A549 (cell line): ENCODE results near the gene FAM163A. TPM values are rescaled to one million over a fixed set of nuclear protein-coding genes. Genes with fewer than 3 reads are reported as not detected.

Experiments
- ATAC-seq, 2 experiments: fragments of 200-7000 bp in 1 of 2; fragments of >200 bp in 1 of 2; cut with Nextera tagmentation in 1 of 2; cut with Tn5 transposase in 1 of 2; 3 replicates each; pipeline versions ENCODE4 v1.8.0 to v1.9.1; 2018 to 2020; ENCODE audit warnings: mild to moderate bottlenecking in 1 of 2, moderate library complexity in 1 of 2
- CTCF ChIA-PET: fragments of 300-600 bp; sonication (Branson Sonifier 250); formaldehyde crosslinking; extraction: SDS; loops from one replicate; lab custom pipeline; 2021; ENCODE audit warnings: antibody characterized with exemption, inconsistent platforms; lab: Yijun Ruan, JAX
- POLR2A ChIA-PET: fragments of 350-600 bp; formaldehyde crosslinking; extraction: SDS; loops from one replicate; lab custom pipeline; 2021; ENCODE audit warnings: antibody characterized with exemption, inconsistent platforms; lab: Yijun Ruan, JAX
- DNase-seq, 2 experiments: peaks; one replicate each; pipeline versions ENCODE4 v3.0.0 to v3.0.0-alpha.2; 2011 to 2016; ENCODE audit warnings: low read depth in 1 of 2, low spot score in 1 of 2
- FAIRE-seq: peaks from 2 replicates; lab custom pipeline; 2011; peaks lifted over from hg19 to GRCh38; lab: Jason Lieb, UNC
- H3K27ac ChIP-seq, 2 experiments: fragments of >200 bp; sonication (Bioruptor Twin); formaldehyde crosslinking; 3 replicates each; pipeline ENCODE4 v1.5.1; 2016 to 2017
- H3K4me1 ChIP-seq: fragments of >200 bp; sonication (Bioruptor Twin); formaldehyde crosslinking; 3 replicates; pipeline ENCODE4 v1.6.1; 2016
- H3K4me2 ChIP-seq: fragments of >200 bp; sonication (Bioruptor Twin); formaldehyde crosslinking; 3 replicates; pipeline ENCODE4 v1.6.1; 2016
- H3K4me3 ChIP-seq: fragments of >200 bp; sonication (Bioruptor Twin); formaldehyde crosslinking; 3 replicates; pipeline ENCODE4 v1.5.1; 2016
- H3K9me3 ChIP-seq: fragments of >200 bp; sonication (Bioruptor Twin); formaldehyde crosslinking; 3 replicates; pipeline ENCODE4 v1.6.1; 2016
- BHLHE40 ChIP-seq: IDR thresholded peaks from 2 replicates; pipeline ENCODE4 v1.6.1; 2012; ENCODE audit warnings: low read depth, low read length, inconsistent platforms
- CBX2 ChIP-seq: fragments of 200-600 bp; sonication (generic); IDR thresholded peaks from 2 replicates; pipeline ENCODE4 v1.6.1; 2016; ENCODE audit warnings: low read depth, mild to moderate bottlenecking, borderline replicate concordance
- CBX8 ChIP-seq: fragments of 200-600 bp; sonication (generic); IDR thresholded peaks from 2 replicates; pipeline ENCODE4 v1.6.1; 2016
- EP300 ChIP-seq, 2 experiments: fragments of >200 bp; sonication (Bioruptor Twin); formaldehyde crosslinking; IDR thresholded peaks; 2 replicates in 1 of 2; 3 replicates in 1 of 2; pipeline ENCODE4 v1.6.1; 2016 to 2017
- HEYL ChIP-seq: fragments of 250-450 bp; sonication (Bioruptor Pico); IDR thresholded peaks from 2 replicates; pipeline ENCODE4 v1.8.0; 2021; ENCODE audit warnings: mild to moderate bottlenecking, moderate library complexity
- HOXA7 ChIP-seq: fragments of 250-450 bp; sonication (Bioruptor Pico); IDR thresholded peaks from 2 replicates; pipeline ENCODE4 v1.5.0; 2020; ENCODE audit warnings: mild to moderate bottlenecking, moderate library complexity
- MAFK ChIP-seq: fragments of 450-650 bp; IDR thresholded peaks from 2 replicates; pipeline ENCODE4 v1.6.1; 2014; ENCODE audit not compliant: partially characterized antibody
- NFE2L2 ChIP-seq: fragments of 150-350 bp; conservative IDR thresholded peaks from 2 replicates; pipeline ENCODE4 v1.6.1; 2014; ENCODE audit warnings: low read length
- NR3C1 ChIP-seq: fragments of >200 bp; sonication (Bioruptor Twin); formaldehyde crosslinking; IDR thresholded peaks from 3 replicates; pipeline ENCODE4 v1.6.1; 2017
- POLR2A ChIP-seq: IDR thresholded peaks from 2 replicates; pipeline ENCODE4 v1.6.1; 2012; ENCODE audit warnings: mild to moderate bottlenecking, low read length
- RARB ChIP-seq: fragments of 250-450 bp; sonication (Bioruptor Pico); IDR thresholded peaks from 2 replicates; pipeline ENCODE4 v1.8.0; 2021; ENCODE audit warnings: mild to moderate bottlenecking, moderate library complexity
- RFX5 ChIP-seq: fragments of 450-650 bp; IDR thresholded peaks from 2 replicates; pipeline ENCODE4 v1.7.1; 2014; ENCODE audit warnings: antibody characterized with exemption, mild to moderate bottlenecking, moderate library complexity
- RNF2 ChIP-seq: fragments of 200-600 bp; sonication (generic); IDR thresholded peaks from 2 replicates; pipeline ENCODE4 v1.6.1; 2016; ENCODE audit warnings: low read depth, mild to moderate bottlenecking, antibody characterized with exemption, moderate library complexity, borderline replicate concordance
- TFCP2L1 ChIP-seq: fragments of 250-450 bp; sonication (Bioruptor Pico); IDR thresholded peaks from 2 replicates; pipeline ENCODE4 v1.5.0; 2021; ENCODE audit warnings: mild to moderate bottlenecking
- TP53 ChIP-seq: fragments of 250-450 bp; sonication (Bioruptor Pico); IDR thresholded peaks from 2 replicates; pipeline ENCODE4 v1.5.0; 2021; ENCODE audit warnings: mild to moderate bottlenecking, moderate library complexity
- ZC3H11A ChIP-seq: fragments of 450-650 bp; IDR thresholded peaks from 2 replicates; pipeline ENCODE4 v1.6.1; 2014; ENCODE audit warnings: antibody characterized with exemption, mild to moderate bottlenecking
- WGBS: methylation state at CpG from one replicate; pipeline ENCODE4 v1.1.6; 2017; ENCODE audit errors: missing lambda C conversion rate; 5-methylcytosine and 5-hydroxymethylcytosine counted together
- polyA plus RNA-seq, 4 experiments: library from polyadenylated mRNA; depleted of rRNA in 3 of 4; stranded (reverse); fragments of >200 nt; fragmentation: RNase III in 1 of 4; extraction: RNeasy Plus Mini Kit Qiagen cat#74134 plus additional on column Dnase treatment in 1 of 4; gene quantifications; 2 replicates in 3 of 4; 3 replicates in 1 of 4; pipeline ENCODE4 v1.2.3, GENCODE V29; 2011 to 2017
- TF ChIP-seq, protein P1 (sequence below): IDR thresholded peaks from 2 replicates; pipeline ENCODE4 v1.6.1; 2012
- TF ChIP-seq, protein P2 (sequence below): fragments of 250-450 bp; sonication (Bioruptor Pico); IDR thresholded peaks from 2 replicates; pipeline ENCODE4 v1.5.0; 2020; ENCODE audit warnings: low read depth, mild to moderate bottlenecking, moderate library complexity
- TF ChIP-seq, protein P3 (sequence below): fragments of 150-350 bp; IDR thresholded peaks from 2 replicates; pipeline ENCODE4 v1.6.1; 2014; ENCODE audit warnings: low read depth, mild to moderate bottlenecking, low read length
- TF ChIP-seq, protein P4 (sequence below): fragments of 250-450 bp; sonication (Bioruptor Pico); IDR thresholded peaks from 2 replicates; pipeline ENCODE4 v1.5.0; 2021; ENCODE audit warnings: mild to moderate bottlenecking, moderate library complexity, borderline replicate concordance
- TF ChIP-seq, protein P5 (sequence below): IDR thresholded peaks from 2 replicates; pipeline ENCODE4 v1.6.1; 2012

The FAM163A gene
- polyA plus RNA-seq, 2 of the 4 experiments (the other 2 are of a cell fraction), result not detected

DNA sequence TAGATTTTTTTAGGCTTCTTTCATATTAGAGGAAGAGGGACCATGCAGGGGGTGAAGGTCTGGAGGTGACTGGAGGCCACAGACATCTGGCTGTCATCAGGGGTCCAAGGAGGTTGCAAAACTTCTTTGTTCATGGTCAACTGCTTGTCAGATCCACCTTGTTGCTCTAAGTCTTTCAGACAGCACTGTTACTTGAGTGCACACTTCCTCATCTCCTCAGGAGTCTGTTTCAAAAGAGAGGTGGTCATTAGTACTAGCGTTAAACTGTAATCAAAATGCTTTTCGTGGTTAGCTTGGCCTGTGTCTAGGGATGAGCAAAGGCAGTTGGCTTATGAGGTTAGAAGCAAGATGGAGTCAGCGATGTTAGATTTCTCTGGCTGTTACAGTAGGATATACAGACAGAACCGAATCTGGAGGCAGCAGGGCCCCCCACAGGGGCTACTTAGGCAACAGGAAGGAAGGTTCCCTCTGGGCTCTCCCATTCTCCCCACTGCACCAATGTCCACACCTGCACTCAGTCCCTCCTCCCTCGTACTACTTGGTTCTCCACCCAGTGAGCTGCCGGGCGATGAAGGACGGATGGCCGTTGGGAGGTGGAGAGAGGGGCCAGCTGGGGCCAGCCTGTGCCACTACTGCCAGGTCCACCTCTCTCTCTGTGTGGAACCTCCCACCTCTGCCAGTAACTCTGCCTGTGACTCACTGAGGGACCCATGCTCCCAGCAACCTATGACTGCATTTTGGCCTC lies 77.3 kb downstream of the FAM163A start (continued):
- TF ChIP-seq HOXA7 (CRISPR knock-in tag), result no peak
- TF ChIP-seq MAFK, result no peak
- no peak for TF ChIP-seq BHLHE40

DNA sequence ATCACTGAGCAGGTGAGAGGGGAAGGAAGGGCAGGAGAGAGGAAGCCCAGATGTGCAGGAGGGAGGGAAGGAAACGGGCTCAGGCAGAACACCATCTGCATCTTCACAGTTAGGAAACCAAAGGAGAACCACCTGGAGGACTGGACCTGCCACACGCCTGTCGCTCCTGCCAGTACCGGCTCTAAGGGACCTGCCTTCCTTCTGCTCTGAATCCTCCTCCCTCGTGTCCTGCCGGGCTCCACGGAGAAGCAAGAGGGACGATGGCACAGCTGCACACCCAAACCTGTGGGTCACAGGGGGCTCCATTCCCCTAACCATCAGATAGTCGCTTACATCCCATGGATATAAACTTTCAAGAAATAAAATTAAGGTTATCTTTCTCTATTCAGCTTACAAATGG lies 78.4 kb downstream of the FAM163A start:
- Histone ChIP-seq H3K4me3 (no peak overlapping the region), H3K4me1 (no peaks in the 10 kb centered on the region), H3K4me2 (no peak overlapping the region), H3K9me3 (no peaks in the 10 kb centered on the region), H3K27ac (no peak overlapping the region)
- DNase-seq, result no peak
- ATAC-seq, result no peak
- WGBS, result 61% methylated on average over 9 of the region's 9 CpGs
- FAIRE-seq, result no peak
- ChIA-PET POLR2A (no interaction called here), CTCF (interaction anchor here (0.7 to 4.2 kb wide), 6 partner anchors 8 to 695 kb away, joined by 3 to 32 read pairs (median 11); no protein-coding TSS in a partner anchor)
- TF ChIP-seq EP300 (IDR thresholded peaks at IDR 0.05), result no peak
- TF ChIP-seq, protein P1, sequence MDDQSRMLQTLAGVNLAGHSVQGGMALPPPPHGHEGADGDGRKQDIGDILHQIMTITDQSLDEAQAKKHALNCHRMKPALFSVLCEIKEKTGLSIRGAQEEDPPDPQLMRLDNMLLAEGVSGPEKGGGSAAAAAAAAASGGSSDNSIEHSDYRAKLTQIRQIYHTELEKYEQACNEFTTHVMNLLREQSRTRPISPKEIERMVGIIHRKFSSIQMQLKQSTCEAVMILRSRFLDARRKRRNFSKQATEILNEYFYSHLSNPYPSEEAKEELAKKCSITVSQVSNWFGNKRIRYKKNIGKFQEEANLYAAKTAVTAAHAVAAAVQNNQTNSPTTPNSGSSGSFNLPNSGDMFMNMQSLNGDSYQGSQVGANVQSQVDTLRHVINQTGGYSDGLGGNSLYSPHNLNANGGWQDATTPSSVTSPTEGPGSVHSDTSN, result no peak
- no peak for TF ChIP-seq CBX2
- TF ChIP-seq TFCP2L1 (CRISPR knock-in tag), result no peak
- no peak for TF ChIP-seq POLR2A
- no peak for TF ChIP-seq ZC3H11A
- TF ChIP-seq HEYL (CRISPR knock-in tag), result no peak
- TF ChIP-seq, protein P2, sequence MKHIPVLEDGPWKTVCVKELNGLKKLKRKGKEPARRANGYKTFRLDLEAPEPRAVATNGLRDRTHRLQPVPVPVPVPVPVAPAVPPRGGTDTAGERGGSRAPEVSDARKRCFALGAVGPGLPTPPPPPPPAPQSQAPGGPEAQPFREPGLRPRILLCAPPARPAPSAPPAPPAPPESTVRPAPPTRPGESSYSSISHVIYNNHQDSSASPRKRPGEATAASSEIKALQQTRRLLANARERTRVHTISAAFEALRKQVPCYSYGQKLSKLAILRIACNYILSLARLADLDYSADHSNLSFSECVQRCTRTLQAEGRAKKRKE, result no peak
- no peak for TF ChIP-seq RARB
- TF ChIP-seq CBX8, result no peak
- no peak for TF ChIP-seq RFX5
- no peak for TF ChIP-seq RNF2
- no peak for TF ChIP-seq BHLHE40
- TF ChIP-seq NR3C1, result no peak
- no peak for TF ChIP-seq NFE2L2
- TF ChIP-seq, protein P3, sequence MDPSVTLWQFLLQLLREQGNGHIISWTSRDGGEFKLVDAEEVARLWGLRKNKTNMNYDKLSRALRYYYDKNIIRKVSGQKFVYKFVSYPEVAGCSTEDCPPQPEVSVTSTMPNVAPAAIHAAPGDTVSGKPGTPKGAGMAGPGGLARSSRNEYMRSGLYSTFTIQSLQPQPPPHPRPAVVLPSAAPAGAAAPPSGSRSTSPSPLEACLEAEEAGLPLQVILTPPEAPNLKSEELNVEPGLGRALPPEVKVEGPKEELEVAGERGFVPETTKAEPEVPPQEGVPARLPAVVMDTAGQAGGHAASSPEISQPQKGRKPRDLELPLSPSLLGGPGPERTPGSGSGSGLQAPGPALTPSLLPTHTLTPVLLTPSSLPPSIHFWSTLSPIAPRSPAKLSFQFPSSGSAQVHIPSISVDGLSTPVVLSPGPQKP, result no peak
- TF ChIP-seq, protein P4, sequence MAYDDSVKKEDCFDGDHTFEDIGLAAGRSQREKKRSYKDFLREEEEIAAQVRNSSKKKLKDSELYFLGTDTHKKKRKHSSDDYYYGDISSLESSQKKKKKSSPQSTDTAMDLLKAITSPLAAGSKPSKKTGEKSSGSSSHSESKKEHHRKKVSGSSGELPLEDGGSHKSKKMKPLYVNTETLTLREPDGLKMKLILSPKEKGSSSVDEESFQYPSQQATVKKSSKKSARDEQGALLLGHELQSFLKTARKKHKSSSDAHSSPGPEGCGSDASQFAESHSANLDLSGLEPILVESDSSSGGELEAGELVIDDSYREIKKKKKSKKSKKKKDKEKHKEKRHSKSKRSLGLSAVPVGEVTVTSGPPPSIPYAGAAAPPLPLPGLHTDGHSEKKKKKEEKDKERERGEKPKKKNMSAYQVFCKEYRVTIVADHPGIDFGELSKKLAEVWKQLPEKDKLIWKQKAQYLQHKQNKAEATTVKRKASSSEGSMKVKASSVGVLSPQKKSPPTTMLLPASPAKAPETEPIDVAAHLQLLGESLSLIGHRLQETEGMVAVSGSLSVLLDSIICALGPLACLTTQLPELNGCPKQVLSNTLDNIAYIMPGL (CRISPR knock-in tag), result no peak
- TF ChIP-seq, protein P5, sequence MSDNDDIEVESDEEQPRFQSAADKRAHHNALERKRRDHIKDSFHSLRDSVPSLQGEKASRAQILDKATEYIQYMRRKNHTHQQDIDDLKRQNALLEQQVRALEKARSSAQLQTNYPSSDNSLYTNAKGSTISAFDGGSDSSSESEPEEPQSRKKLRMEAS, result no peak

DNA sequence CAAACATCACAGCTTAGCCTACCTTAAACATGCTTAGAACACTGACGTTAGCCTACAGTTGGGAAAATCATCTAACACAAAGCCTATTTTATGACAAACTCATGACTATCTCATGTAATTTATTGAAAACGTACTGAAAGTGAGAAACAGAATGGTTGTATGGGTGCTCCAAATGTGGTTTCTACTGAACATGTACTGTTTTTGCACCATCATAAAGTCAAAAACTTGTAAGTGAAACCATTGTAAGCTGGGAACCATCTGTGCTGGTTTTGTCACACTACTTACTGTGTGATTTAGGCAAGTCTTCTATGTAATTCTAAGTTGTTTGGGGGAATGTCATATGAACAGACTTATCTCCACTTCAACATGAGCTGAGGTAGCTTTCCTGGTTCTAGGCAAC lies 79.0 kb downstream of the FAM163A start:
- ChIA-PET CTCF (interaction anchor here (0.6 to 4.2 kb wide), 7 partner anchors 8 to 819 kb away, joined by 3 to 32 read pairs (median 6); no protein-coding TSS in a partner anchor), POLR2A (no interaction called here)
- WGBS, result 46% methylated on average over 2 of the region's 2 CpGs
- FAIRE-seq (peak; percentile 49), ATAC-seq (no peak), DNase-seq (no peak)
- TF ChIP-seq HOXA7 (CRISPR knock-in tag) (no peak), TP53 (no peak)
- H3K27ac ChIP-seq, result no peak overlapping the region
- H3K4me3 ChIP-seq, result no peak overlapping the region
- no peaks in the 10 kb centered on the region for H3K4me1 ChIP-seq
- no peak overlapping the region for H3K4me2 ChIP-seq
- no peaks in the 10 kb centered on the region for H3K9me3 ChIP-seq
